ENCODE data around the gene CDK5RAP3.

CDK5RAP3 gene

GRCh38 chr17:48003417-48004151, 32.7 kb downstream of the CDK5RAP3 start:
- Histone ChIP-seq H3K36me3 (ENCODE audit: insufficient read depth) (no peaks in the 10 kb centered on the region), H3K79me2 (ENCODE audit: insufficient read depth, low read depth) (no peaks in the 10 kb centered on the region), H3K27me3 (ENCODE audit: insufficient read depth, low read depth) (no peaks in the 10 kb centered on the region), H3K9ac (no peak overlapping the region), H3K4me1 (ENCODE audit: low read depth, poor library complexity, severe bottlenecking) (peaks cover 8% of the 10 kb centered on the region), H2AFZ (ENCODE audit: low read depth) (no peak overlapping the region), H3K4me2 (no peak overlapping the region), H3K4me3 (IDR thresholded peaks at IDR 0.05; ENCODE audit: insufficient read depth, low read depth, low read length) (no peak overlapping the region), H4K20me1 (ENCODE audit: insufficient read depth) (no peaks in the 10 kb centered on the region), H3K27ac (no peak overlapping the region)
- no peak for TF ChIP-seq CTCF (conservative IDR thresholded peaks at IDR 0.05; ENCODE audit: low read depth, low read length)

- no peak overlapping the region for H2AFZ ChIP-seq (ENCODE audit: low read depth)
- H4K20me1 ChIP-seq (ENCODE audit: insufficient read depth) = no peaks in the 10 kb centered on the region
Observed at GRCh38 chr17:48004983-48005382, 34.1 kb downstream of the CDK5RAP3 start.

DNA sequence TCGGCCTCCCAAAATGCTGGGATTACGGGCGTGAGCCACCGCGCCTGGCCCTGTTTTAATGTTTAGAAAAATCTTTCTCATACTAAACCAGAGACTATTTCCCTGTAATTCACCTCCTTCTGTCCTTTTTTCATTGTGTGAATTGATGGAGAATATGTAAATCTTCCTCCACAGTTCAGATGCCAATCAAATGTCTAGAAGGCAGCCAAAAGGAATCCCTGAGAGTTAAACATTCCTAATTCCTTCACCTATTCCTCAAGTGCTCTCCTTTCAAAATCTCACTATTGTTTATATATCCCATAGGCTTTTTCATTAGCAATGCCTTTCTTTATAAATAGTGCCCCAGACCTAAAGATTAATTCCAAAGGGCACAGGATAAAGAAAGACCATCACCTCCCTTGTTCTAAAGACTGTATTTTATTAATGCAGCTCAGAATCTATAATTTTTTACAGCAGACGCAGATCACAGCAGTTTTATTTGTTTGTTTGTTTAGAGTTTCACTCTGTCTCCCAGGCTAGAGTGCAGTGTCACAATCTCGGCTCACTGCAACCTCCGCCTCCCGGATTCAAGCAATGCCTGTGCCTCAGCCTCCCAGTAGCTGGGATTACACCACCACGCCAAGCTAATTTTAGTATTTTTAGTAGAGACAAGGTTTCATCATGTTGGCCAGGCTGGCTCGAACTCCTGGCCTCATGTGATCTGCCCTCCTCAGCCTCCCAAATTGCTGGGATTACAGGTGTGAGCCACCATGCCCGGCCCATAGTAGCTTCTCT, 36.2 kb downstream of the CDK5RAP3 start:
- no peak overlapping the region for H3K4me2 ChIP-seq

More at GRCh38 chr17:48004983-48005382, 34.1 kb downstream of the CDK5RAP3 start:
- H3K4me1 ChIP-seq (ENCODE audit: low read depth, poor library complexity, severe bottlenecking) = peaks cover 8% of the 10 kb centered on the region
- no peak overlapping the region for H3K4me2 ChIP-seq
- H3K27ac ChIP-seq = no peak overlapping the region
- H3K9ac ChIP-seq = no peak overlapping the region
- no peak overlapping the region for H3K4me3 ChIP-seq (IDR thresholded peaks at IDR 0.05; ENCODE audit: insufficient read depth, low read depth, low read length)
- TF ChIP-seq CTCF (conservative IDR thresholded peaks at IDR 0.05; ENCODE audit: low read depth, low read length) = no peak
- no peaks in the 10 kb centered on the region for H3K79me2 ChIP-seq (ENCODE audit: insufficient read depth, low read depth)
- H3K36me3 ChIP-seq (ENCODE audit: insufficient read depth) = no peaks in the 10 kb centered on the region
- no peaks in the 10 kb centered on the region for H3K27me3 ChIP-seq (ENCODE audit: insufficient read depth, low read depth)

DNA sequence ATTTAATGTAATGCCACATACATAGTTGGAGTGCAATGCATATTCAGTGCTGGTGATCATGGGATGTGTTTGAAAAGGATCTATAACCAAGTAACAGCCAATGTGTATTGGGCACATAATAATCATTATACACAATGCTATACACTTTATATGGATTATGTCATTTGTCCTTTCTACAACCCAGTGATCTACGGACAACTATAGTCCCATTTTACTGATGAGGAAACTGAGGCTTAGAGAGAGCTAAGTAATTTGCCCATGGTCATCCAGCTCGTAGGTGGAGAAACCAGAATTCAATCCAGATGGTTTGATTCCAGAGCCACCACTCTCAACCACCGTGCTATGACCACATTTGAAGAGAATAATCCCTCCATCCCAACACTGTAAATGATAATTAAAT, 39.3 kb downstream of the CDK5RAP3 start:
- Histone ChIP-seq H3K36me3 (ENCODE audit: insufficient read depth) (no peaks in the 10 kb centered on the region), H3K4me2 (no peak overlapping the region), H3K9ac (no peak overlapping the region), H3K4me1 (ENCODE audit: low read depth, poor library complexity, severe bottlenecking) (peaks cover 13% of the 10 kb centered on the region), H3K4me3 (IDR thresholded peaks at IDR 0.05; ENCODE audit: insufficient read depth, low read depth, low read length) (no peak overlapping the region), H3K27ac (no peak overlapping the region), H3K27me3 (ENCODE audit: insufficient read depth, low read depth) (no peaks in the 10 kb centered on the region; the same call in 1 of the 2 replicates), H3K79me2 (ENCODE audit: insufficient read depth, low read depth) (no peaks in the 10 kb centered on the region), H4K20me1 (ENCODE audit: insufficient read depth) (no peaks in the 10 kb centered on the region), H2AFZ (ENCODE audit: low read depth) (no peak overlapping the region)
- TF ChIP-seq CTCF (conservative IDR thresholded peaks at IDR 0.05; ENCODE audit: low read depth, low read length) = no peak

More for the DNA sequence above, 36.2 kb downstream of the CDK5RAP3 start:
- Histone ChIP-seq H3K4me3 (IDR thresholded peaks at IDR 0.05; ENCODE audit: insufficient read depth, low read depth, low read length) (no peak overlapping the region), H3K79me2 (ENCODE audit: insufficient read depth, low read depth) (no peaks in the 10 kb centered on the region), H3K9ac (no peak overlapping the region), H3K27me3 (ENCODE audit: insufficient read depth, low read depth) (no peaks in the 10 kb centered on the region), H4K20me1 (ENCODE audit: insufficient read depth) (no peaks in the 10 kb centered on the region), H3K27ac (no peak overlapping the region), H3K36me3 (ENCODE audit: insufficient read depth) (no peaks in the 10 kb centered on the region), H3K4me1 (ENCODE audit: low read depth, poor library complexity, severe bottlenecking) (peaks cover 16% of the 10 kb centered on the region), H2AFZ (ENCODE audit: low read depth) (no peak overlapping the region)
- no peak for TF ChIP-seq CTCF (conservative IDR thresholded peaks at IDR 0.05; ENCODE audit: low read depth, low read length)

All from KMS-11 (cell line).